Uterus (tissue), 4 donors: ENCODE data around the gene IQSEC1. TPM values are rescaled to one million over a fixed set of nuclear protein-coding genes. Genes with fewer than 3 reads are reported as not detected.

Source experiments
- DNase-seq, 2 donors: peaks; one replicate each; pipeline ENCODE4 v3.0.0-alpha.2; 2019 to 2020
- H3K27ac ChIP-seq, 2 donors: fragments of 200-600 bp; sonication (generic); 1 replicate in 1 of 2; 2 replicates in 1 of 2; pipeline ENCODE4 v1.5.1; 2016 to 2018
- H3K27me3 ChIP-seq, 2 donors: fragments of 200-600 bp; sonication (generic); one replicate each; pipeline ENCODE4 v1.5.1; 2018 to 2019; ENCODE audit warnings: control low read depth in 1 of 2
- H3K36me3 ChIP-seq, 2 donors: fragments of 200-600 bp; sonication (generic); one replicate each; pipeline ENCODE4 v1.5.1; 2019; ENCODE audit warnings: control low read depth in 1 of 2
- H3K4me1 ChIP-seq, 2 donors: fragments of 200-600 bp; sonication (generic); one replicate each; pipeline ENCODE4 v1.5.1; 2018 to 2019; ENCODE audit warnings: control low read depth in 1 of 2
- H3K4me3 ChIP-seq, 2 donors: fragments of 200-600 bp; sonication (generic); 1 replicate in 1 of 2; 2 replicates in 1 of 2; pipeline ENCODE4 v1.5.1; 2018 to 2019; ENCODE audit warnings: mild to moderate bottlenecking in 1 of 2
- H3K9me3 ChIP-seq, 2 donors: fragments of 200-600 bp; sonication (generic); one replicate each; pipeline ENCODE4 v1.5.1; 2019; ENCODE audit warnings: control low read depth in 1 of 2
- CTCF ChIP-seq, 4 experiments: fragments of 200-600 bp in 2 of 4; fragments of 450-650 bp in 2 of 4; sonication (generic) in 2 of 4; IDR thresholded peaks; one replicate each; pipeline ENCODE4 v1.5.1; 2016 to 2019; ENCODE audit warnings: antibody characterized with exemption in 4 of 4, mild to moderate bottlenecking in 2 of 4, moderate library complexity in 1 of 4
- POLR2A ChIP-seq, 2 donors: fragments of 450-650 bp; IDR thresholded peaks; one replicate each; pipeline ENCODE4 v1.6.1; 2016; ENCODE audit warnings: antibody characterized with exemption in 2 of 2, mild to moderate bottlenecking in 1 of 2, moderate library complexity in 1 of 2
- intact Hi-C: fragments of 100-400 bp; cut with DNase I; formaldehyde crosslinking; loops from one replicate; pipeline ENCODE4 v1.15.1; 2023; ENCODE audit warnings: low total_unique reads
- total RNA-seq, 4 donors: library from RNA; depleted of rRNA in 3 of 4; stranded (reverse); fragments of >200 nt in 3 of 4; gene quantifications; one replicate each; pipeline versions ENCODE4 v1.1.0 to v1.2.4, GENCODE V29; 2014 to 2023
- donor health status: DM: yes; HTN: yes; CAD: no.

The IQSEC1 gene
- total RNA-seq, 4 donors from 2014 or later = 17.9 to 61.4 (median 49.7) TPM

GRCh38 chr3:13025090-13025489, 48.1 kb downstream of the IQSEC1 start:
- H3K27ac ChIP-seq = no peak overlapping the region
- H3K9me3 ChIP-seq = no peaks in the 10 kb centered on the region
- intact Hi-C loops = no loop called here
- H3K4me1 ChIP-seq = peaks cover 9 to 12% of the 10 kb centered on the region in 2 donors
- no peaks in the 10 kb centered on the region for H3K27me3 ChIP-seq
- DNase-seq = no peak
- TF ChIP-seq CTCF (IDR thresholded peaks at IDR 0.05) (no peak), POLR2A (IDR thresholded peaks at IDR 0.05) (no peak)
- no peak overlapping the region for H3K4me3 ChIP-seq
- no peaks in the 10 kb centered on the region for H3K36me3 ChIP-seq

DNA sequence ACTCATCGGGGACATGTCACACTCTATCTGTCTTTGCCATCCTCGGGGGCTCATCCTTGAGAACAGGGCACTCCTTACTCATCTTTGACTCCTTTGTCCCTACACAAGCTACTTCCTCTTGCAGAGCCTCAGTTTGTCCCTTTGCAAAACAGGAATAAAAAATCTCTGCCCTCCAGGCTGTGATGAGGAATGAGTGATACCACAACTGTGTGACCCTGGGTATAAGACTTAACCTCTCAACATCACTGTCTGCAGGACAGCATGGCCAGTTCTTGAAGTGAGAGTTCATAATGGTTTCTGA, 48.5 kb downstream of the IQSEC1 start:
- Histone ChIP-seq H3K4me3 (no peak overlapping the region), H3K27ac (no peak overlapping the region), H3K27me3 (no peaks in the 10 kb centered on the region), H3K9me3 (no peaks in the 10 kb centered on the region), H3K4me1 (peaks cover 9 to 12% of the 10 kb centered on the region in 2 donors), H3K36me3 (no peaks in the 10 kb centered on the region)
- no peak for TF ChIP-seq POLR2A (IDR thresholded peaks at IDR 0.05)
- TF ChIP-seq CTCF (IDR thresholded peaks at IDR 0.05) = no peak
- intact Hi-C loops = no loop called here
- DNase-seq = no peak

GRCh38 chr3:13023971-13024764, 49.1 kb downstream of the IQSEC1 start:
- TF ChIP-seq CTCF (IDR thresholded peaks at IDR 0.05) (no peak), POLR2A (IDR thresholded peaks at IDR 0.05) (no peak)
- Histone ChIP-seq H3K36me3 (no peaks in the 10 kb centered on the region), H3K9me3 (no peaks in the 10 kb centered on the region), H3K4me3 (no peak overlapping the region), H3K27me3 (no peaks in the 10 kb centered on the region), H3K4me1 (peaks cover 9 to 12% of the 10 kb centered on the region in 2 donors), H3K27ac (no peak overlapping the region)
- intact Hi-C loops = no loop called here
- DNase-seq = no peak

DNA sequence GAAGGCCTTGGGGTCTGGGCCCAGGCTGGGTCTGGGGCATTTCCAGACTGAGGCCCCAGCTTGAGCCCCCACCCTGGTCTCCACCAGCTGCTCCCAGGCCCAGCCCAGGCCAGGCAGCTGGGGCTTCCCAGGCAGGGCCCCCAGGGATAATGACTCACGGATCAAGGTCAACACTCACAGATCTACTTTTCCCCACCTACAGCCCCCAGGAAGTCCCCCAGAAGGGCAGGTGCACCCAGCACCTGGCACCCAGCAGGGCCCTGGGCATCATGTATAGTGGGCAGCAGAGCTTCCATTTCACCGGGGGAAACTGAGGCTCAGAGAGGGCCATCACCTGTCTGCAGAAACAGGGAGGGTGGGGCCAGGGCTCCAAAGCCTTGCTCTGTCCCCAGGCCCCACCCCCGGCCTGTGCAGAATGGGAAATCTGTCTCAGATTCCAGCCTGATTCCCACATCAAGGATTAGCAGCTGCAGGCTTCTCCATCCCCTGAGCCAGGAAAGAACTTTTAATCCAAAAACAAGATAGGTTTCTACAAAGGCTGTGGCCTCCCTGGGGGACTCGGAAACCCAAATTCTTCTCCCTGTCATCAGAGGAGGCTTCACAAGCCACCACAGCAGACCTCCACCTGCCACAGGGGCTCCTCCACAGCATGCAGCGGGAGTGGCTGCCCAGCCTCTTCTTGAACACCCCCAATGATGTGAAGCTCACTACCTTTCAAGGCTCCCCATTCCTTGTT, 49.8 kb downstream of the IQSEC1 start:
- no peaks in the 10 kb centered on the region for H3K27me3 ChIP-seq
- H3K36me3 ChIP-seq = no peaks in the 10 kb centered on the region
- no peak for DNase-seq
- intact Hi-C loops = no loop called here
- H3K27ac ChIP-seq = peak overlapping the region; percentile 40 to 73
- no peak overlapping the region for H3K4me3 ChIP-seq
- no peak for TF ChIP-seq POLR2A (IDR thresholded peaks at IDR 0.05)
- TF ChIP-seq CTCF (IDR thresholded peaks at IDR 0.05) = no peak
- peaks cover 9 to 12% of the 10 kb centered on the region in 2 donors for H3K4me1 ChIP-seq
- H3K9me3 ChIP-seq = no peaks in the 10 kb centered on the region
